H1 (cell line): ENCODE data around the gene FCGBP. TPM values are rescaled to one million over a fixed set of nuclear protein-coding genes. Genes with fewer than 3 reads are reported as not detected.

ENCODE experiments used
- CHD1 ChIP-seq: IDR thresholded peaks from 2 replicates; pipeline ENCODE4 v1.6.1; 2012; ENCODE audit warnings: low read depth, low read length, improper control_type of control experiment
- EP300 ChIP-seq, 2 experiments: IDR thresholded peaks; 1 replicate in 1 of 2; 2 replicates in 1 of 2; pipeline ENCODE4 v1.6.1; 2011 to 2012; ENCODE audit warnings: low read depth in 2 of 2, low read length in 2 of 2, mild to moderate bottlenecking in 2 of 2, borderline replicate concordance in 1 of 2, inconsistent platforms in 1 of 2, moderate library complexity in 1 of 2
- HDAC2 ChIP-seq, 2 experiments: fragments of 300-600 bp in 1 of 2; sonication (generic) in 1 of 2; IDR thresholded peaks; 2 replicates each; pipeline ENCODE4 v1.6.1; 2011 to 2012; ENCODE audit warnings: low read depth in 2 of 2, low read length in 2 of 2, mild to moderate bottlenecking in 2 of 2, moderate library complexity in 2 of 2, borderline replicate concordance in 1 of 2, inconsistent platforms in 1 of 2
- NANOG ChIP-seq: IDR thresholded peaks from 2 replicates; pipeline ENCODE4 v1.6.1; 2011; ENCODE audit warnings: low read length, low read depth, mild to moderate bottlenecking, inconsistent platforms; ENCODE audit not compliant: insufficient read depth, poor library complexity, severe bottlenecking
- RBBP5 ChIP-seq: IDR thresholded peaks from 2 replicates; pipeline ENCODE4 v1.7.1; 2012; ENCODE audit warnings: low read depth, mild to moderate bottlenecking, inconsistent platforms, low read length, moderate library complexity, borderline replicate concordance
- SP2 ChIP-seq: IDR thresholded peaks from 2 replicates; pipeline ENCODE4 v1.6.1; 2012; ENCODE audit warnings: mild to moderate bottlenecking, low read length, inconsistent platforms
- TBP ChIP-seq: IDR thresholded peaks from 2 replicates; pipeline ENCODE4 v1.6.1; 2011; ENCODE audit warnings: low read depth, low read length, improper control_type of control experiment
- TEAD4 ChIP-seq: IDR thresholded peaks from 2 replicates; pipeline ENCODE4 v1.6.1; 2012; ENCODE audit warnings: low read depth, low read length, inconsistent platforms, mixed read lengths
- polyA plus RNA-seq, 7 experiments: library from polyadenylated mRNA; depleted of rRNA in 3 of 7; stranded (reverse) in 5 of 7; unstranded in 2 of 7; fragments of >200 nt in 5 of 7; fragments of 200-250 nt in 2 of 7; gene quantifications; 1 replicate in 5 of 7; 2 replicates in 1 of 7; 4 replicates in 1 of 7; pipeline versions ENCODE4 v1.2.1 to v1.2.3, GENCODE V29; 2011 to 2013; ENCODE audit warnings: missing spikeins in 2 of 7, mixed read lengths in 2 of 7
- total RNA-seq: library from RNA; stranded (reverse); fragmentation: NEBNext Ultra II Directional; extraction: Animal tissue kit (Norgen Biotek cat#: 25700); gene quantifications from 2 replicates; pipeline ENCODE4 v1.2.1, GENCODE V29; 2021

The FCGBP gene
- total and polyA plus RNA-seq, 2 of the 8 experiments (the other 6 are each of a cell fraction or from before 2014, with no cell fraction given), result 1.1 to 3.1 TPM

DNA sequence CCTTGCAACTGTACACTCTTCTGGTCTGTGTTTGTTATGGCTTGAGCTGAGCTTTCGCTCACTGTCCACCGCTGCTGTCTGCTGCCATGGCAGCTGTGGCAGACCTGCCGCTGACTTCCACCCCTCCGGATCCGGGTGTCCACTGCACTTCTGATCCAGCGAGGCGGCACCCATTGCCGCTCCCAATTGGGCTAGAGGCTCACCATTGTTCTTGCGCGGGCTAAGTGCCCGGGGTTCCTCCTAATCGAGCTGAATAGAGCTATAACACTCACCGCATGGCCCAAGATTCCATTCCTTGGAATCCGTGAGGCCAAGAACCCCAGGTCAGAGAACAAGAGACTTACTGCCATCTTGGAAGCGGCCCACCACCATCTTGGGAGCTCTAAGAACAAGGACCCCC lies 34.4 kb upstream of the FCGBP start (continued):
- TF ChIP-seq RBBP5 (no peak), EP300 (IDR thresholded peaks at IDR 0.05; ENCODE audit: borderline replicate concordance in 1 of 2, low read depth in 2 of 2, low read length in 2 of 2) (no peak), SP2 (no peak), CHD1 (no peak), TEAD4 (no peak), NANOG (no peak), HDAC2 (IDR thresholded peaks at IDR 0.05; ENCODE audit: borderline replicate concordance in 1 of 2, low read depth in 2 of 2, low read length in 2 of 2) (no peak), TBP (no peak)
